K562 (cell line): ENCODE measurements around the gene RPS6KA2. TPM values are rescaled to one million over a fixed set of nuclear protein-coding genes. Genes with fewer than 3 reads are reported as not detected.

Experiments used
- ATAC-seq: fragments of 200-7000 bp; cut with Tn5 transposase; 3 replicates; pipeline ENCODE4 v1.9.1; 2020; ENCODE audit warnings: moderate library complexity
- BruUV-seq: library from RNA; stranded (reverse); fragments of 400-500 nt; replicated peaks from 2 replicates; lab custom pipeline; 2021; lab: Mats Ljungman, UMichigan
- CTCF ChIA-PET: fragments of 300-600 bp; formaldehyde crosslinking; extraction: SDS; loops from one replicate; lab custom pipeline; 2021; ENCODE audit warnings: low intra/inter-chr PET ratio; lab: Yijun Ruan, JAX
- POLR2A ChIA-PET: fragments of 300-600, 350-650 bp; sonication (Branson Sonifier 250); formaldehyde crosslinking; extraction: SDS; loops from one replicate; lab custom pipeline; 2021; ENCODE audit warnings: antibody characterized with exemption, inconsistent platforms; lab: Yijun Ruan, JAX
- DNase-seq, 4 experiments: peaks; one replicate each; pipeline versions ENCODE4 v3.0.0 to v3.0.0-alpha.2; 2011 to 2018; ENCODE audit warnings: low spot score in 3 of 4, mixed read lengths in 3 of 4; ENCODE audit errors: extremely low read depth in 1 of 4
- FAIRE-seq: peaks from 2 replicates; lab custom pipeline; 2011; peaks lifted over from hg19 to GRCh38; lab: Jason Lieb, UNC
- H2AFZ ChIP-seq: 2 replicates; pipeline ENCODE4 v1.6.0; 2011; ENCODE audit warnings: low read depth, low read length, control low read depth, inconsistent platforms
- H3K27ac ChIP-seq: fragments of 200-600 bp; 3 replicates; pipeline ENCODE4 v1.8.0; 2011; ENCODE audit warnings: low read depth, mild to moderate bottlenecking, control low read depth, inconsistent platforms, low read length, moderate library complexity, mixed read lengths; ENCODE audit errors: extremely low read depth
- H3K27me3 ChIP-seq, 2 experiments: fragments of 300-600 bp in 1 of 2; 2 replicates in 1 of 2; 3 replicates in 1 of 2; pipeline versions ENCODE4 v1.6.0 to v1.8.0; 2011; ENCODE audit warnings: inconsistent platforms in 2 of 2, low read length in 2 of 2, mild to moderate bottlenecking in 1 of 2, mixed read lengths in 1 of 2, moderate library complexity in 1 of 2; ENCODE audit not compliant: control insufficient read depth in 2 of 2, insufficient read depth in 2 of 2
- H3K36me3 ChIP-seq: fragments of 300-600 bp; 3 replicates; pipeline ENCODE4 v1.8.0; 2011; ENCODE audit warnings: mild to moderate bottlenecking, low read length, inconsistent platforms; ENCODE audit not compliant: control insufficient read depth, insufficient read depth
- H3K4me1 ChIP-seq, 2 experiments: fragments of 200-600 bp in 1 of 2; replicated peaks in 1 of 2; 2 replicates in 1 of 2; 3 replicates in 1 of 2; pipeline versions ENCODE4 v1.5.1 to v1.8.0; 2011; ENCODE audit warnings: inconsistent platforms in 2 of 2, low read length in 2 of 2, mild to moderate bottlenecking in 1 of 2, mixed read lengths in 1 of 2, moderate library complexity in 1 of 2; ENCODE audit not compliant: control insufficient read depth in 2 of 2, insufficient read depth in 2 of 2
- H3K4me2 ChIP-seq: 2 replicates; pipeline ENCODE4 v1.6.1; 2011; ENCODE audit warnings: low read length, control low read depth, inconsistent platforms, mixed read lengths; ENCODE audit not compliant: insufficient read depth
- H3K4me3 ChIP-seq: fragments of 200-600 bp; sonication (generic), shearing (Covaris generic); 2 replicates; pipeline ENCODE4 v1.5.1; 2016; ENCODE audit warnings: control low read depth, inconsistent platforms
- H3K79me2 ChIP-seq: fragments of 200-600 bp; 3 replicates; pipeline ENCODE4 v1.8.0; 2011; ENCODE audit warnings: low read length, inconsistent platforms; ENCODE audit not compliant: control insufficient read depth, insufficient read depth
- H3K9ac ChIP-seq, 2 experiments: 2 replicates each; pipeline versions ENCODE4 v1.6.0 to v1.6.1; 2011; ENCODE audit warnings: low read depth in 2 of 2, low read length in 2 of 2, control low read depth in 1 of 2, inconsistent platforms in 1 of 2, mild to moderate bottlenecking in 1 of 2, mixed read lengths in 1 of 2; ENCODE audit not compliant: insufficient read depth in 1 of 2
- H3K9me1 ChIP-seq: one replicate; pipeline ENCODE4 v1.6.0; 2011; ENCODE audit warnings: inconsistent platforms, mild to moderate bottlenecking, low read length, moderate library complexity; ENCODE audit not compliant: control insufficient read depth, insufficient read depth
- H3K9me3 ChIP-seq: replicated peaks from 2 replicates; pipeline ENCODE4 v1.5.1; 2011; ENCODE audit warnings: low read depth, low read length, inconsistent platforms; ENCODE audit not compliant: control insufficient read depth, insufficient read depth
- H4K20me1 ChIP-seq: replicated peaks from 2 replicates; pipeline ENCODE4 v1.6.1; 2011; ENCODE audit warnings: low read length, inconsistent platforms, mixed read lengths; ENCODE audit not compliant: control insufficient read depth, insufficient read depth
- ARID2 ChIP-seq: fragments of 450-650 bp; IDR thresholded peaks from 2 replicates; pipeline ENCODE4 v1.6.1; 2017; ENCODE audit warnings: antibody characterized with exemption, mild to moderate bottlenecking
- BCLAF1 ChIP-seq, 2 experiments: fragments of 450-650 bp in 1 of 2; IDR thresholded peaks; 2 replicates each; pipeline ENCODE4 v1.6.1; 2011 to 2017; ENCODE audit warnings: low read depth in 2 of 2, antibody characterized with exemption in 1 of 2, borderline replicate concordance in 1 of 2, low read length in 1 of 2, mild to moderate bottlenecking in 1 of 2, mixed read lengths in 1 of 2; ENCODE audit not compliant: control insufficient read depth in 1 of 2
- E2F6 ChIP-seq, 2 experiments: IDR thresholded peaks; 2 replicates each; pipeline ENCODE4 v1.6.1; 2011; ENCODE audit warnings: borderline replicate concordance in 1 of 2, control low read depth in 1 of 2, low read depth in 1 of 2, low read length in 1 of 2, mild to moderate bottlenecking in 1 of 2, mixed read lengths in 1 of 2, moderate library complexity in 1 of 2; ENCODE audit not compliant: insufficient read depth in 1 of 2, insufficient read length in 1 of 2, poor library complexity in 1 of 2, severe bottlenecking in 1 of 2; ENCODE audit errors: extremely low read depth in 1 of 2
- E4F1 ChIP-seq: fragments of 250-450 bp; sonication (Bioruptor Pico); IDR thresholded peaks from 2 replicates; pipeline ENCODE4 v1.5.0; 2021; ENCODE audit warnings: mild to moderate bottlenecking, borderline replicate concordance
- ETV1 ChIP-seq: fragments of 450-650 bp; conservative IDR thresholded peaks from 2 replicates; pipeline ENCODE4 v1.6.1; 2016; ENCODE audit warnings: missing genetic modification characterization, control low read depth, low read depth, missing compliant biosample characterization
- RCOR1 ChIP-seq, 2 experiments: IDR thresholded peaks; 2 replicates each; pipeline ENCODE4 v1.6.1; 2012; ENCODE audit warnings: low read depth in 2 of 2, low read length in 2 of 2, borderline replicate concordance in 1 of 2, improper control_type of control experiment in 1 of 2
- SIX5 ChIP-seq, 2 experiments: IDR thresholded peaks; 2 replicates each; pipeline ENCODE4 v1.6.1; 2011; ENCODE audit warnings: low read length in 2 of 2, borderline replicate concordance in 1 of 2, low read depth in 1 of 2, mild to moderate bottlenecking in 1 of 2, moderate library complexity in 1 of 2; ENCODE audit not compliant: insufficient read depth in 1 of 2
- SREBF1 ChIP-seq: fragments of 150-350 bp; IDR thresholded peaks from 2 replicates; pipeline ENCODE4 v1.6.1; 2014; ENCODE audit warnings: antibody characterized with exemption, low read depth, low read length, borderline replicate concordance
- ZNF3 ChIP-seq: fragments of 250-450 bp; sonication (Bioruptor Pico); IDR thresholded peaks from 2 replicates; pipeline ENCODE4 v1.5.0; 2021; ENCODE audit warnings: mild to moderate bottlenecking, moderate library complexity
- ZNF668 ChIP-seq: fragments of 250-450 bp; sonication (Bioruptor Pico); IDR thresholded peaks from 2 replicates; pipeline ENCODE4 v1.8.0; 2022; ENCODE audit warnings: mild to moderate bottlenecking, inconsistent platforms
- WGBS: fragments of 100-300 bp; shearing (Covaris generic); methylation state at CpG from one replicate; pipeline ENCODE4 v1.1.6; 2016; ENCODE audit warnings: low coverage, mixed read lengths; ENCODE audit not compliant: insufficient coverage; ENCODE audit errors: missing lambda C conversion rate; 5-methylcytosine and 5-hydroxymethylcytosine counted together
- in situ Hi-C: fragments of 300-500 bp; cut with MboI; formaldehyde crosslinking; loops from 4 replicates; pipeline ENCODE4 v1.15.0; 2018; ENCODE audit warnings: inconsistent platforms, mixed read lengths
- intact Hi-C: fragments of 100-400 bp; cut with micrococcal nuclease; formaldehyde crosslinking; loops from 2 replicates; pipeline ENCODE4 v1.14.2; 2022
- polyA plus RNA-seq, 8 experiments: library from polyadenylated mRNA; depleted of rRNA in 4 of 8; stranded (reverse) in 5 of 8; unstranded in 3 of 8; fragments of >200 nt; fragmentation: Nextera tagmentation in 2 of 8; fragmentation: Illumina TruSeq in 1 of 8; extraction: Ambion mirVana in 2 of 8; extraction: Trizol in 1 of 8; gene quantifications; 2 replicates each; pipeline versions ENCODE4 v1.2.1 to v1.2.3, GENCODE V29; 2011 to 2014; ENCODE audit warnings: inconsistent platforms in 1 of 8, missing spikeins in 1 of 8
- total RNA-seq, 7 experiments: library from RNA; depleted of rRNA in 6 of 7; stranded (reverse); fragments of >200 nt in 6 of 7; fragmentation: Illumina TruSeq in 2 of 7; extraction: Trizol in 2 of 7; gene quantifications; 2 replicates each; pipeline versions ENCODE4 v1.2.1 to v1.2.3, GENCODE V29; 2011 to 2021; ENCODE audit warnings: low replicate concordance in 1 of 7

RPS6KA2 gene
- total and polyA plus RNA-seq, 9 of the 15 experiments (the other 6 are each of a cell fraction or from before 2014, with no cell fraction given): 0.29 to 1.00 (median 0.53) TPM

GRCh38 chr6:166439366-166440091, 187.5 kb downstream of the RPS6KA2 start:
- no peaks in the 10 kb centered on the region for H3K36me3 ChIP-seq
- ATAC-seq (no peak), FAIRE-seq (no peak), DNase-seq (no peak)
- POLR2A ChIA-PET: interaction anchor here (0.6 to 2.2 kb wide), 4 partner anchors 10 to 90 kb away, joined by 3 to 5 read pairs (median 4); no protein-coding TSS in a partner anchor
- WGBS: 3% methylated on average over 10 of the region's 10 CpGs
- intact Hi-C loops: no loop called here
- H2AFZ ChIP-seq: no peak overlapping the region
- peaks cover 0 to 3% of the 10 kb centered on the region in 2 experiments; a peak in 2 of 5 replicates for H3K4me1 ChIP-seq
- H3K9me1 ChIP-seq: no peaks in the 10 kb centered on the region
- H3K4me3 ChIP-seq: no peak overlapping the region
- peaks cover 77 to 79% of the 10 kb centered on the region in 2 experiments for H3K27me3 ChIP-seq
- no peaks in the 10 kb centered on the region for H3K9me3 ChIP-seq
- no peaks in the 10 kb centered on the region for H3K79me2 ChIP-seq
- H3K4me2 ChIP-seq: no peak overlapping the region
- peaks cover 4% of the 10 kb centered on the region; the same call in 1 of the 2 replicates for H4K20me1 ChIP-seq
- H3K27ac ChIP-seq: no peak overlapping the region
- no TSS peak for BruUV-seq
- in situ Hi-C loops: no loop called here
- H3K9ac ChIP-seq: no peak overlapping the region
- CTCF ChIA-PET: no interaction called here
- TF ChIP-seq SIX5 (IDR thresholded peaks at IDR 0.05; ENCODE audit: borderline replicate concordance in 1 of 2, insufficient read depth in 1 of 2, low read depth in 1 of 2, low read length in 2 of 2) (no peak), ETV1 (tag) (peak; percentile 55; the same call in 1 of the 2 replicates), E4F1 (no peak), E2F6 (IDR thresholded peaks at IDR 0.05; ENCODE audit: borderline replicate concordance in 1 of 2, extremely low read depth in 1 of 2, insufficient read depth in 1 of 2, insufficient read length in 1 of 2, low read depth in 1 of 2, low read length in 1 of 2, poor library complexity in 1 of 2, severe bottlenecking in 1 of 2) (no peak), BCLAF1 (IDR thresholded peaks at IDR 0.05; ENCODE audit: borderline replicate concordance in 1 of 2, control insufficient read depth in 1 of 2, low read depth in 2 of 2, low read length in 1 of 2) (no peak), ZNF668 (CRISPR knock-in tag) (no peak), RCOR1 (IDR thresholded peaks at IDR 0.05; ENCODE audit: borderline replicate concordance in 1 of 2, low read depth in 2 of 2, low read length in 2 of 2) (no peak), SREBF1 (no peak), ARID2 (no peak), ZNF3 (CRISPR knock-in tag) (no peak)
